OCI-LY7 (cell line): Measurements from ENCODE around the gene ATP12A.

Source experiments
- CTCF ChIP-seq: fragments of 200-600 bp; sonication (generic); conservative IDR thresholded peaks from 2 replicates; pipeline ENCODE4 v1.5.1; 2014; ENCODE audit warnings: mild to moderate bottlenecking, antibody characterized with exemption, low read length, moderate library complexity, mixed read lengths
- EZH2phosphoT487 ChIP-seq: fragments of 200-600 bp; sonication (generic); IDR thresholded peaks from 2 replicates; pipeline ENCODE4 v1.6.1; 2018; ENCODE audit warnings: low read depth, borderline replicate concordance, mild to moderate bottlenecking, mixed run types, antibody characterized with exemption, low read length, moderate library complexity, mixed read lengths

GRCh38 chr13:24679686-24680085, 522 bp upstream of the ATP12A start:
- TF ChIP-seq CTCF, result no peak
- no peak for TF ChIP-seq EZH2phosphoT487
